ENCODE results near the gene SCAP.
"Not testable (repeated sequence)": the region's sequence is repeated elsewhere in the genome, so short reads cannot be mapped to it uniquely, and the experiment has no call there.

SCAP gene

DNA sequence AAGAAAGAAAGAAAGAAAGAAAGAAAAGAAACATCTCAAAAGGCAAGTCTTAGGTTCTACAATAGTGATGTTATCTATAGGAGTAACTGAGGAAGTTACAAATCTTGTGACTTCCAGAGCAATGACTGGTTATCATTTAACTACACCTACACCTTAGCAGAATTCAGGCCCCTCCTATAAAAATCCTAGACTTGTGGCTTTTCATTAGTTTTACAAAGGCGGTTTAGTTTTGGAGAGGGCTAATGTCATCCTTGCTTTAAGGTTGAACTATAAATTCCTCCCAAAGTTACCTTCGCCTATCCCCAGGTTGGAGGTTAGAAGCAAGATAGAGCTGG is 4.1 kb upstream of the SCAP start:
- DNase-seq: no peak

DNA sequence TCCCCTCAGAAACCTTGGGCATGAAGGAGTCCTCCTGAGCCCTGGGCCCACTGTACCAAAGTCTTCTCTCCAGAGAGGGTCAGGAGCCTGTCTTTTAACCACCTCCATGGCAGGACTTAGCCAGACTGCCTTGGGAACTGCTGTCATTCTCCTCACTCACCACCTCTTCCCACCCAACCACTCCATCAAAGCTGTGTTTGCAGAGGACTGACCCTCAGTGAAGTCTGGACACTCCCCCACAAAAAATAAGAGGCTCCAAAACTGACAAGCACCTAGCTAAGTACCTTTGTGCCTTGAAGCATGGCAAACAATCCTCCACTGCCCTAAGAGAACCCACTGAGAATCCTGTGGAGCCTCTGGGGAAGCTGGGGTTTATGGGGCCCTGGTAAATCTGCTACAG is 2.3 kb upstream of the SCAP start:
- DNase-seq: no peak

DNA sequence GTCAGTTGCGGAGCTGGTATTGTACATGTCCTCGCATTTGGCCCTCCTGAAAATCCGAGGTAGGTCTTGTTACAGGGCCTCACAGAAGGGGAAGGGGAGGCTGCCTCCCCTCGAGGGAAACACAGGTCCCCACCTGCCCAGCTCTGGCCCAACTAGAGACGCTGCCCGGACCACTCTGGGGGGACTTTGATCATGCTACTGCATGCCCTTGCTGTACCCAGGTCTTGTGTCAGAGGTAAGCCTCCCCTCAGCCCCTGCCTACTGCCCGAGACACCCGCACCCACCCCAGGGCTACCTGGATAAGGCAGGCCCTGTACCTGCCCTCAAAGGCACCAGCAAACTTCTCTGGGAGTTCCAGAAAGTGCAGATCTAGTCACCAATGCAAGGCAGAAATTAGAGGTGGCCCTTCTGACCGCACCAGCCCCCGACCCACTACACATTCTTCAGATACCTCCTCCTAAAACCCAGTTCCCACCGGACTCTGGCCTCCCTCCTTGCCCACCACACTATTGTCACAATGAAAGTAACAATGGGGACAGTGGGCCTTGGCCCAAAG is 981 bp upstream of the SCAP start:
- no peak for DNase-seq

DNA sequence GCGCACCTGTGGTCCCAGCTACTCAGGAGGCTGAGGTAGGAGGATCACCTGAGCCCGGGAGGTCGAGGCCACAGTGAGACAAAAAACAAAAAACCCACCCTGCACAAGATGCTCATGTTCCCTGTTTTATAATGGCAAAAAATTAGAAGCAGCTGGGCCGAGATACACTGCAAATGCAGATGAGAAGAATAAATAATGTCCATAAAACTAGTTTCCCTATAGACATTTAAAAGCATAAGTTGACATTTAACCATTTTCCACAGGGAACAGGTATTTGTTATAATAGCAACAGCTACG is 537 bp upstream of the SCAP start:
- DNase-seq: no peak

DNA sequence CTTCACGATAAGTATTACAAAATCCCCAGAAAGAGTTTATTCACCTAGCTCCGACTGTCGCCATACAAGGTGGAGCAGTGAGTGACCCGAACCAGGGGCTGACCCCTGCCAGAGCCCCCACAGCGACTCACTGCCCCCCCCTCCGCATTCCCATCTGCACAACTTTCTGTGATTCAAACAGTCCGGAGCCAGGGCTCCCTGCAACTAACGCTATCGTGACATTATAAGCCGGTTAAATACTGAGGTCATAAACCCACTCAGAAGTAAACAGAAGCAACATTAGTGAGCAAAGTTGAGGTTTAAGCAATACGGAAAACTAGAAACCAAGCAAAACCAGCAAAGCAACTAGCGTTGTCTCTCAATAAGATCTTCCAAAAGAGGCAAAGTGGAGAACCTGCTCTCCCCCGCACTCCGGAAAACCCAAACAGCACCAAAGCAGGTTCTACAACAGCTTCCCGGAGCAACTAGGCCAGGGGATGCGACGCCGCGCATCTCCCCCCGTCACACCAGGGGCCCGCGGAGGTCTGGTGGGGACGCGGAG is 642 bp downstream of the SCAP start:
- DNase-seq: no peak

DNA sequence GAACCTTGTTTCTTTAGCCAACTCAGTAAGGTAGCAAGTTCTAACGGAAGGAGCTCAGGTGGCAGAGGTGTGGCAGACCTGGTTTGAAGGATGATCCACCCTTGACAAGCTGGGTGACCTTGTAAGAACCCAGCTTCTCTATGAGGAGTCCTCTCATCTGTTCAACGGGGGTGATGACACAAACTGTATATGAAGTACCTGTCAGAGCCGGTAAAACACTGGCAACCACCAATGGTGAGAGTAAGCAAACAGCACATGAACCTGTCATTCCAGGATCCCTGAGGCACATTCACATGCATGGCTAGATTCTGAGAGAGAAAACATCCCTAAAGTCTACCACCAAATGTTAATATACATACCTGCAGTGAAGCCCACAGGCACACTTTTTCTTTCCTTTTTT is 2.4 kb downstream of the SCAP start:
- DNase-seq: no peak

DNA sequence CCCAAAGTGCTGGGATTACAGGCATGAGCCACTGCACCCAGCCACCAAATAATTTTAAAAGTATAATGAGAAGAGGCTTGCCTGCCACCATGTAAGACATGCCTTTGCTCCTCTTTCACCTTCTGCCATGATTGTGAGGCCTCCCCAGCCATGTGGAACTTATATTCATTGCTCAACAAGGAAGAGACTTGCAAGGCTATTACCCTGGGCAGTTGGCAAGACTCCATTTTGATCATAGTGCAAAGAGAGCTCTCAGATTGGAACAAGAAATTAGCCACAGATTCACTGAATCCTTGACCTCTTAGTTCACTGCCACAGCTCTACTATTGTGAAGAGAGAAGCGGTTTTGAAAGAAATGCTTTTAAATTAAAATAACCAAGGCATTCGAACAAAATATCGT is 6.1 kb downstream of the SCAP start:
- no peak for DNase-seq

DNA sequence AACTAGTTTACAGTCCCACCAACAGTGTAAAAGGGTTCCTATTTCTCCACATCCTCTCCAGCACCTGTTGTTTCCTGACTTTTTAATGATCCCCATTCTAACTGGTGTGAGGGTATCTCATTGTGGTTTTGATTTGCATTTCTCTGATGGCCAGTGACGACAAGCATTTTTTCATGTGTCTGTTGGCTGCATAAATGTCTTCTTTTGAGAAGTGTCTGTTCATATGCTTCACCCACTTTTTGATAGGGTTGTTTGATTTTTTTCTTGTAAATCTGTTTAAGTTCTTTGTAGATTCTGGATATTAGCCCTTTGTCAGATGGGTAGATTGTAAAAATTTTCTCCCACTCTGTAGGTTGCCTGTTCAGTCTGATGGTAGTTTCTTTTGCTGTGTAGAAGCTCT is 7.4 kb downstream of the SCAP start:
- not testable (repeated sequence) for DNase-seq

DNA sequence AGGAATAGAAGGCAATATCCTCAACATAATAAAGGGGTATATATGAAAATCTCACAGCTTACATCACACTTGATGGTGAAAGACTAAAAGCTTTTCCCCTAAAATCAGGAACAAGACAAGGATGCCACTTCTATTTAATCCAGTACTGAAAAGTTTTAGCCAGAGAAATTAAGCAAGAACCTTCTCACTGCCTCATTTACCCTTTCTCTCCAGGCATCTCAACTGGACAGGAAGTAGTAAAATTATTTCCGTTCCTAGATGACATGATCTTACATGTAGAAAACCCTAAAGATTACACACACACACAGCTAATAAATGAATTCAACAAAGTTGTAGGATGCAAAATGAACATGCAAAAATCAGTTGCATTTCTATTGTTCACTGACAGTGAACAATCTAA is 11.2 kb downstream of the SCAP start:
- DNase-seq: no peak

DNA sequence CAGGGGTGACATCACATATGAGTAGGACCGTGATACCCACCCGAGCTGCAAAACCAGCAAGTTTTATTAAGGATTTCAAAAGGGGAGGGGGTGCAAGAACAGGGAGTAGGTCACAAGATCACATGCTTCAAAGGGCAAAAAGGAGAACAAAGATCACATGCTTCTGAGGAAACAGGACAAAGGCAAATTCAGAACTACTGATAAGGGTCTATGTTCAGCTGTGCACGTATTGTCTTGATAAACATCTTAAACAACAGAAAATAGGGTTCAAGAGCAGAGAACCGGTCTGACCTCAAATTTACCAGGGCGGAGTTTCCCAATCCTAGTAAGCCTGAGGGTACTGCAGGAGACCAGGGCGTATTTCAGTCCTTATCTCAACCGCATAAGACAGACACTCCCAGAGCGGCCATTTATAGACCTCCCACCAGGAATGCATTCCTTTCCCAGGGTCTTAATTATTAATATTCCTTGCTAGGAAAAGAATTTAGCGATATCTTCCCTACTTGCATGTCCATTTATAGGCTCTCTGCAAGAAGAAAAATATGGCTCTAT is 16.1 kb downstream of the SCAP start:
- not testable (repeated sequence) for DNase-seq

DNA sequence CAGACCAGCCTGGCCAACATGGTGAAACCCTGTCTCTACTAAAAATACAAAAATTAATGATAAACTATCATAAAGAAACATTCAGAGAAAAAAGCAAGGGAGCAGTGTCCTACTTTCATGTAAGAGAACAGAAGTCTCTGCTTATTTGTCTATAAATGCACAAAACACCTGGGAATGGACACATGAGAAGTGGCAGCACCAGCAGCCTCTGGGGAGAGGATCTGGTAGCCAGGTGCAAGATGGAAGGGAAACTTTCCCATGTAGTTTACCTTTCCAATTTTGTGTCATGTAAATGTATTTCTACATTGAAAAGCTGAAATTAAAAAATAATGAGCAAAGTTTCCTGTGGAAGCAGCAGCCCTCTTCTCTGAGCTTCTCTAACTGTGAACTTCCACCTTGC is 18.8 kb downstream of the SCAP start:
- no peak for DNase-seq

DNA sequence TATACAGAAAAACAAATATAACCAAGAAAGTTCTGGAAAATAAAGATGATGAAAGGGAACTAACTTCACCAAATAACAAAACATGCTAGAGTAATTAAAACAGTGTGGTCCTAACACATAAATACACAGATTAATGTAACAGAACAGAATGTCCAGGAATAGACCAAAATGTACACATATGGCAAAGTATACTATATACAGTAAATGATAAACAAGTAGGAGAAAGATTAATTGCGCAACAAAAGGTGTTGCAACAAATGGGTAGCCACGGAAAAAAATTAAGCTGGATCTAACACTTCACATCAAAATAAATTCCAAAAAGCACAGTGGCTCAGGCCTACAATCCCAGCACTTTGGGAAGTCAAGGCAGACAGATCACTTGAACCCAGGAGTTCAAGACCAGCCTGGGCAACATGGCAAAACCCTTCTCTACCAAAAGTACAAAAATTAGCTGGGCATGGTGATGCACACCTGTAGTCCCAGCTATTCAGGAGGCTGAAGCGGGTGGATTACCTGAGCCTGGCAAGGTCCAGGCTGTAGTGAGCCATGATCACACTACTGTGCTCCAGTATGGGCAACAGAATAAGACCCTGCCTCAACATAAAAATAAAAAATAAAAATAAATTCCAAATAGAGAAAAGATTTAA is 19.8 kb downstream of the SCAP start:
- DNase-seq: no peak

DNA sequence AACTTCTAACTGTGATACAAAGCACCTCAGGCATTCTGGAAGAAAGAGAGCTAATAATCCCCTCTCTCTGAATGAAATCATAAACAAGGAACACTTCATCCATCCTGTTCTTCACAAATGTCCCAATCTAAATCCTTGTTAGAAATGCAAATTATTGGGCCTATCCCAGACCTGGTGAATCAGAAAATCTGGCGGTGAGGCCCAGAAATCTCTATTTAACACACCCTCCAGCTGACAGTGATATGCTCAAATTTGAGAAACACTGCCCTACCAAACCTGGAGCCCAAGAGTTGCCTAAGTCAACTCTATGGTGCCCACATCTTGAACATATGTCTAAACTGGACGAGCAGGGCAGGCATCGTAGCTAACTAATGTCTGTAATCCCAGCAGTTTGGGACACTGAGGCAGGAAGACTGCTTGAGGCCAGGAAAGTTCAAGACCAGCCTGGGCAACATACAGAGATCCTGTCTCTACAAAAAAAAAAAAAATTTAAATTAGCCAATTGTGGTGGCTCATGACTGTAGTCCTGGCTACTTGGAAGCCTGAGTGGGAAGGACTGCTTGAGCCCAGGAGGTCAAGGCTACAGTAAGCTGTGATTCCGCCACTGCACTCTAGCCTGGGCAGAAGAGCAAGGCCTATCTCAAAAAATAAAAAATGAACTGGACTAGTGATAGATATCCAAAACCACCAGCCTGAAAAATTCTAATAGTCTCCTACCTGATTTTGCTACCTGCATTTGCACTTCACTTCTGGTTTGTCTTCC is 23.1 kb downstream of the SCAP start:
- DNase-seq: no peak

DNA sequence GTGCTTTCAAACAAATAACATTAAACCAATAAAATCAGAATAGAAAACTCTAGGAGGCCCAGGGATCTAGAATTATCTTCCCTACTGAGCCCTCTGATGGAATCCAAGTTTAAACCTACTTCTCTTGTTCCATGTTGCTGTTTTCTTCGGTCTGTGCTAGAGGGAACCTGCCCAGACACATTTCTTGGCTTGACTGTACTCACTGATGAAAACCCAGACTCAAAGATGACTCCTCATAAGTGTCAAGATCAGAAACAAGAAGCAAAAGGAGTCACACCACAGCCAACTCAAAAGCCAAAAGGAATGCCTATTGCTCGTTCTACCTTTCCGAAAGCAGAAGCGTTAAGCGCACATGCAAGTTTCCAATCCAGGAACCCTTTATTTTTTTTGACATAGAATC is 31.6 kb downstream of the SCAP start:
- no peak for DNase-seq

DNA sequence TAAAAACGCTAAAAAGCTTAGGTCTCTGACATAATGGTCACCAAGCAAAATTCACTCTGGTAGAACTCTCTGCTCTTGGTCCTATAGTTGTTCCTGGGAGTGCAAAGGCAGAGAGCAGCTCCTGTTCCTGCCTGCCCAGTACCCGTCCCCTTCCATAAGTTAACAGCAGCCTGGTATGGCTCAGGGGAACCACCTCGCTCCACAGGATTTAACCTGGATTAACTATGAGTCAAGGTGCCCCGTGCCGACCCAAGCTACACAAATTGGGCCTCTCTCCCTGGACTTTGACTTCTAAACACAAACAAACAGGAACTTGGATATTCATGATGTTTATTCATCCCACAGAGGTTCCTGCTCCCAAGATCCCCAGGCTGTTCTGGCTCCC is 32.1 kb downstream of the SCAP start:
- no peak for DNase-seq

DNA sequence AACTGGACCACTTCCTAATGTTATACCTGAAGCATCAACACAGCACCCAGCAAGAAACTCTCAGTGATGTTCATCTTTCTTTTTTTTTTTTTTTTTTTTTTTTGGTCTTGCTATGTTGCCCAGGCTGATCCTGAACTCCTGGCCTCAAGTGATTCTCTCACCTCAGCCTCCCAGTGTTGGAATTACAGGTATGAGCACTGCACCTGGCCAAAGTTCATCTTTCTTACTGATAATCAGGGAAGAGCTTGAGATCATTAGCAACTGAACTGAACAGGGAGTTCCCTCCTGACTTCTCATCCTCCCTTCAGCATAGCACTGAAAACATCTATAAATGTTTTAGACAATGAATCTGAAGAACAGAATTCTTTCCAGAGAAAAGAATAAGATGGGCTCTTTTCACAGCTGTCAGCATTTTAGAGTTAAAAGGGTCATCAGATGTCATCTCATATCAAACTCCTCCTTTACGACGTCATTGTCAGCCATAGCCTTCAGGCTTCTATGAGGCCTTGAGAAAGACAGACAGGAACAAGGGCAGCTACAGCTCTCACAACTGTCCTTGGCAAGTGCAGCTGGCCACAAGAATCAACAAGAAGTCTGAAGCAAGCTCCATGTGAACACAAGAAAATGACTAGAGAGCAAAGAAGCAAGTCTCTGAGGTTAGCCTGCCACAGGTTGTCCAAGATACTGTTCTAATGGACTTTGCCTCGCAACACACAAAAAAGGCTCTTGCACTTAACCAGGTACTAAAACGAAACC is 33.8 kb downstream of the SCAP start:
- no peak for DNase-seq

DNA sequence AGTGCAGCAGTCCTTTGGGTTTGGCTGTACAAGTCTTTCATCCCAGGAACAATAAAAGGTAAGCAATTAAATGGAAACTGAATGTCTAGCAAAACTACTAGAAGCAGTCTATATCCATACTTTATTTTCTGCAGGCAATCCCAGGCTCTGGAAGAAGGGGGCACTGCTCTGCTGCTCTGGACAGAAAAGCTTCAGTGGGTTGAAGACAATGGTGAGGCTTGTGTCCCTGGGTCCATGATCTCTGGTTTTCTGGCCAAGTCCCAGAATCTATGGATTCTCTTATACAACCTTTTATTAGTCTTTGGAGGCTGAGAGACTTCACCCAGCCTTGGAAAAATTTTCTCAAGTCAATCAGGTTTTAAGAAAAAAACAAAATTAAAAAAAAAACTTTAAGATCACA is 35.6 kb downstream of the SCAP start:
- DNase-seq: no peak

DNA sequence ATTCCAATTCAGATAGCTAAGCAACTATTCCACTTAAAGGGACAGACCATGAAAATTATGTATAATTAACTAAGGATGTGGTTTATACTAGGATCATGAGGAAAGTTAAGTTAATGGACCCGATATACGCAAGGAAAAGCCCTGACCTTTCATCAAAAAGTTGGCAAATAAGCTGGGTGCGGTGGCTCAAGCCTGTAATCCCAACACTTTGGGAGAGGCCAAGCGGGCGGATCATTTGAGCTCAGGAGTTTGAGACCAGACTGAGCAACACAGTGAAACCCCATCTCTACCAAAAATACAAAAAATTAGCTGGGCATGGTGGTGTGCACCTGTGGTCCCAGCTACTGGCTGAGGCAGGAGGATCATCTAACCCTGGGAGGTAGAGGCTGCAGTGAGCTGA is 39.6 kb downstream of the SCAP start:
- DNase-seq: no peak

DNA sequence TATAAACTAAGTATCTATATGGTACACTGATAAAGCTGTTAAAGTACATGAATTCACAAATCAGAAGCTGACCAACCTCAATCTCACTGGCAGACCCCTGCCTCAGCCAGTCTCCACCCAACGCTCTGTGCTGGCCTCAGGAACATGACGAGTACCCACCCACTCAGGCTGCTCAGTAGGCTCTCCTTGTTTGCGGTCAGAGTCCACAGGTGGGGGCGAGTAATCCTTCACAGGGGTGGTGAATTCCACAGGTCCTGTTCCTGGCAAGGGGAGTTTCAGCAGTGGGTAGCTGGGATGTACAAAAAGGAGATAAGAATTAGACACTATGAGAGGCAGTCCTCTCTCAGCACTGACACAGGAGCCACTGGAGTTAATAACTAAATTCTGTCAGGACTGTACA is 40.9 kb downstream of the SCAP start:
- no peak for DNase-seq

DNA sequence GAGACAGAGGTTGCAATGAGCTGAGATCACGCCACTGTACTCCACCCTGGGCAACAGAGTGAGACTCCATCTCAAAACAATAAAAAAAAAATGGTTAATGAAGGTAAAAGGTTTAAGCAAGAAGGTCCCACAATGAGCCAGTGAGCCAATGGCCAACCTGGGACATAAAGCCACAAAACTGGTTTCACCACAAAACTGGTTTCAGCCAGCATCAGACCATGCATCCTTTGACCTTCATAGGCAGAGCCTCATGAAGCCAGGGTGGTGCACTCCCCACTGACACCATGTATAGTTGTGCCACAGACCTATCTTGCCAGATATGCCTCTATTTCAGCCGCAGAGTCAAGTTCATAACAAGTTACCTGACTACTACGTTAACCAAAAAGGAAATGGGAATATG is 41.9 kb downstream of the SCAP start:
- DNase-seq: no peak

DNA sequence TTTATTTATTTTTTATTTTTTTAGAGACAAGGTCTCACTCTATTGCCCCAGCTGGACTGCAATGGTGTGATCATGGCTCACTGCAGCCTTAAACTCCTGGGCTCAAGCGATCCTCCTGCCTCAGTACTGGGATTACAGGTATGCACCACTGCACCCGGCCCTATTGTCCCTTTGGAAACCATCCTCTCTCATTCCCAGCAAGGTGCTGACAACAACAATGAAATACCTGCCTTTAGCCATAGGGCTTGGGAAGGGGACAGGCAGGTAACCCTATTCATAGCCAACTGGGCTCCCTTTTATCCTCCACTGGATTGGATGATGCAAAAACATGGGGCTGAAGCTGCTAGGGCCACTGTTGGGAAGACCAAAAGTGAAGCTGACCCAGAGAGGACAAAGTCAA is 43.1 kb downstream of the SCAP start:
- DNase-seq: no peak

DNA sequence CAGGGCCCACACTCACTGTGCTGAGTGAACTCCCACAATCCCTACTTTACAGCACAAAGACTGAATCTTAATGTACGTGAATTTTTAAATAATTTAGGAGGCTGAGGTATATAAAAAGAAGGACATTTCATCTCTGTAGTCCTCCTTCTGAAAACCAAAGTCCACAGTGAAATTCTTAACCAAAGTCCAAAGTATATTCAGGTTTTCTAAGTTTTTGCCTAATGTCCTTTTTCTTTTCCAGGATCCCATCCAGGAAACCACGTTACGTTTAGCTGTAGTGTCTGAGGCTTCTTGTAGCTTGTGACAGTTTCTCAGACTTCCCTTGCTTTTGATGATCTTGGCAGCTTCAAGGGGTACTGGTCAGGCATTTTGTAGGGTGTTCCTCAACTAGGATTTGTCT is 44.5 kb downstream of the SCAP start:
- no peak for DNase-seq

DNA sequence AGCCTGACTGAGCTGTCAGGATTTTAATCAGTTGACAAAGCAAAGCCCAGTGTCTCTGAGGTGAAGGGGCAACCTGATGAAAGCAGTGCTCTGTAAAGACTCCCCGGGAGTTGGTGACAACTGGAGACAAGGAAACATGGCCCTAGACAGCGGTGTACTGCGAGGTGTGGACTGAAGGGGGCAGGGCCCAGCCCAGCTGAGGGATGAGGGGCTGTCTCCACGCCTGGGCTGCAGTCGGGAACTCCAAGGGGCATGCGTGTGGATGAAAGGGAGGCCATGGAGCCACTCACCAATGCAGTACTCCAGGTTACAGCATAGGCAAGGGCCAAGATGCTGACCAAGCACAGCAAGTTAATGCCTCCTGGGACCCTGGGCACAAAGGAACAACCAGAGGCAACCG is 45.1 kb downstream of the SCAP start:
- DNase-seq: no peak

Data from NK-92 treated with Interleukin-12 subunit alpha and Interleukin-12 subunit beta, amount 100 ng/mL, for 24 hours (cell line).